Measurements from ENCODE around the gene RPL37. TPM values are rescaled to one million over a fixed set of nuclear protein-coding genes. Genes with fewer than 3 reads are reported as not detected.
"Not testable (repeated sequence)": the region's sequence is repeated elsewhere in the genome, so short reads cannot be mapped to it uniquely, and the experiment has no call there.

RPL37 gene
- total RNA-seq, 2 donors from 2014 or later: 51.2 to 95.3 TPM

DNA sequence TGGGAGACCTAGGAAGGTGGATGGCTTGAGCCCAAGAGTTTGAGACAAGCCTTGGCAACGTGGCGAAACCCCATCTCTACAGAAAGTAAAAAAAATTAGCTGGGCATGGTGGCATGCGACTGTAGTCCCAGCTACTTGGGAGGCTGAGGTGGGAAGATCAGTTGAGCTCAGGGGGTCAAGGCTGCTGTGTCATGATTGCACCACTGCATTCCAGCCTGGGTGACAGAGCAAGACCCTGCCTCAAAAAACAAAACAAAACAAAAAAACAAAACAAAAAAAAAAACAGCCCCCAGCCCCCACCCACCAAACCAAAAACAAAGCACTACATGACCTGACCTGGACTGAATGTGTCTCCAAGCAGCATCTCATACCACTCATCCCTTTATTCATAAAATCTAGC lies 40.9 kb upstream of the RPL37 start:
- TF ChIP-seq, protein P1, sequence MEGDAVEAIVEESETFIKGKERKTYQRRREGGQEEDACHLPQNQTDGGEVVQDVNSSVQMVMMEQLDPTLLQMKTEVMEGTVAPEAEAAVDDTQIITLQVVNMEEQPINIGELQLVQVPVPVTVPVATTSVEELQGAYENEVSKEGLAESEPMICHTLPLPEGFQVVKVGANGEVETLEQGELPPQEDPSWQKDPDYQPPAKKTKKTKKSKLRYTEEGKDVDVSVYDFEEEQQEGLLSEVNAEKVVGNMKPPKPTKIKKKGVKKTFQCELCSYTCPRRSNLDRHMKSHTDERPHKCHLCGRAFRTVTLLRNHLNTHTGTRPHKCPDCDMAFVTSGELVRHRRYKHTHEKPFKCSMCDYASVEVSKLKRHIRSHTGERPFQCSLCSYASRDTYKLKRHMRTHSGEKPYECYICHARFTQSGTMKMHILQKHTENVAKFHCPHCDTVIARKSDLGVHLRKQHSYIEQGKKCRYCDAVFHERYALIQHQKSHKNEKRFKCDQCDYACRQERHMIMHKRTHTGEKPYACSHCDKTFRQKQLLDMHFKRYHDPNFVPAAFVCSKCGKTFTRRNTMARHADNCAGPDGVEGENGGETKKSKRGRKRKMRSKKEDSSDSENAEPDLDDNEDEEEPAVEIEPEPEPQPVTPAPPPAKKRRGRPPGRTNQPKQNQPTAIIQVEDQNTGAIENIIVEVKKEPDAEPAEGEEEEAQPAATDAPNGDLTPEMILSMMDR (IDR thresholded peaks at IDR 0.05): no peak
- no peaks in the 10 kb centered on the region for H3K9me3 ChIP-seq
- peaks cover 0 to 3% of the 10 kb centered on the region in 2 donors for H3K4me1 ChIP-seq
- no peaks in the 10 kb centered on the region for H3K27me3 ChIP-seq
- no peak for DNase-seq (ENCODE audit: low spot score)
- H3K27ac ChIP-seq: no peak overlapping the region
- no peak overlapping the region for H3K4me3 ChIP-seq
- no peaks in the 10 kb centered on the region for H3K36me3 ChIP-seq

DNA sequence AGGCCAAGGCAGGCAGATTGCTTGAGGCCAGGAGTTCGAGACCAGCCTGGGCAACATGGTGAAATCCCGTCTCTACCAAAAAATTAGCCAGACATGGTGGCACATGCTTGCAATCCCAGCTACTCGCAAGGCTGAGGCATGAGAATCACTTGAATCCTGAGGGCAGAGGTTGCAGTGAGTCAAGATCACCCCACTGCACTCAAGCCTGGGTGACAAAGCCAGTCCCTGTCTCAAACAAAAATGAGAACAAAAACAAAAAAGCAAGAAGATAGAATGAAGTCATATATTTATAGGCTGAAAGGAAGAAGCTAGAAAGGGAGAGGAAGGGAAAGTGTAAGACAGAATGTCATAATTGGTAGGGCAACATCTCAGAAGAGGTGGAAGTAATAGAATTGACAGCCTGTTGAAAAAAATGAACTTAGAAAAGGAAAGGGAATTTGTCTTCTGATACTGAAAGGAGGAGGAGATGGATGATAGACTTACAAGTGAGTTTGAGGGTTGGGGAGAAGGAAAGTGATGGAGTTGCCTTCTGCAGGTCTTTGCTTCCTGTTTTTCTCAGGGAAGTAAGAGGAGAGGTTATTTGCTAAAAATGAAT lies 38.4 kb upstream of the RPL37 start:
- Histone ChIP-seq H3K4me1 (no peaks in the 10 kb centered on the region), H3K4me3 (no peak overlapping the region), H3K9me3 (no peaks in the 10 kb centered on the region), H3K27me3 (no peaks in the 10 kb centered on the region), H3K27ac (no peak overlapping the region), H3K36me3 (no peaks in the 10 kb centered on the region)
- TF ChIP-seq, protein P1 (IDR thresholded peaks at IDR 0.05): no peak
- no peak for DNase-seq (ENCODE audit: low spot score)

- not testable (repeated sequence) for H3K9me3 ChIP-seq; DNase-seq (ENCODE audit: low spot score)
Observed at GRCh38 chr5:40872253-40872652, 37.2 kb upstream of the RPL37 start.

GRCh38 chr5:40871177-40871576 lies 36.2 kb upstream of the RPL37 start:
- Histone ChIP-seq H3K27ac (no peak overlapping the region), H3K36me3 (no peaks in the 10 kb centered on the region), H3K9me3 (no peaks in the 10 kb centered on the region), H3K4me3 (no peak overlapping the region), H3K4me1 (no peaks in the 10 kb centered on the region), H3K27me3 (no peaks in the 10 kb centered on the region)
- no peak for DNase-seq (ENCODE audit: low spot score)
- TF ChIP-seq, protein P1 (IDR thresholded peaks at IDR 0.05): no peak

More at GRCh38 chr5:40872253-40872652, 37.2 kb upstream of the RPL37 start:
- not testable (repeated sequence) for H3K27me3 ChIP-seq, H3K4me3 ChIP-seq, H3K36me3 ChIP-seq, H3K4me1 ChIP-seq, H3K27ac ChIP-seq

- H3K36me3 ChIP-seq: no peaks in the 10 kb centered on the region
- TF ChIP-seq, protein P1 (IDR thresholded peaks at IDR 0.05): no peak
Observed at GRCh38 chr5:40869384-40869783, 34.4 kb upstream of the RPL37 start.

GRCh38 chr5:40866844-40867243 lies 31.8 kb upstream of the RPL37 start:
- H3K4me1 ChIP-seq: no peaks in the 10 kb centered on the region
- no peak overlapping the region for H3K4me3 ChIP-seq
- no peak for DNase-seq (ENCODE audit: low spot score)
- H3K36me3 ChIP-seq: no peaks in the 10 kb centered on the region
- peaks cover 0 to 15% of the 10 kb centered on the region in 2 donors for H3K9me3 ChIP-seq
- H3K27ac ChIP-seq: no peak overlapping the region
- TF ChIP-seq, protein P1 (IDR thresholded peaks at IDR 0.05): no peak
- no peaks in the 10 kb centered on the region for H3K27me3 ChIP-seq

More at GRCh38 chr5:40869384-40869783, 34.4 kb upstream of the RPL37 start:
- no peaks in the 10 kb centered on the region for H3K4me1 ChIP-seq
- no peak for DNase-seq (ENCODE audit: low spot score)
- no peak overlapping the region for H3K4me3 ChIP-seq
- H3K27me3 ChIP-seq: no peaks in the 10 kb centered on the region
- peaks cover 0 to 11% of the 10 kb centered on the region in 2 donors for H3K9me3 ChIP-seq
- no peak overlapping the region for H3K27ac ChIP-seq

- not testable (repeated sequence) for H3K4me3 ChIP-seq; DNase-seq (ENCODE audit: low spot score)
Observed at GRCh38 chr5:40865004-40865403, 30.0 kb upstream of the RPL37 start.

More at GRCh38 chr5:40865004-40865403, 30.0 kb upstream of the RPL37 start:
- H3K4me1 ChIP-seq, H3K27me3 ChIP-seq, H3K36me3 ChIP-seq, H3K27ac ChIP-seq: not testable (repeated sequence)
- peaks cover 0 to 15% of the 10 kb centered on the region in 2 donors for H3K9me3 ChIP-seq

Measured in right atrium auricular region (tissue), 2 donors.